Left cardiac atrium (tissue), 4 donors: ENCODE data around the gene PAXX. TPM values are rescaled to one million over a fixed set of nuclear protein-coding genes. Genes with fewer than 3 reads are reported as not detected.

Source experiments
- ATAC-seq, 2 donors: fragments of 200-7000 bp; cut with Tn5 transposase; one replicate each; pipeline ENCODE4 v1.9.1; 2020; ENCODE audit warnings: mild to moderate bottlenecking in 2 of 2, moderate library complexity in 2 of 2
- DNase-seq: peaks from one replicate; pipeline ENCODE4 v3.0.0-alpha.2; 2020
- intact Hi-C, 2 donors: fragments of 100-400 bp; cut with DNase I; formaldehyde crosslinking; loops; one replicate each; pipeline versions ENCODE4 v1.14.1 to v1.15.1; 2022 to 2023
- total RNA-seq, 2 donors: library from RNA; stranded (reverse); fragmentation: NEBNext Ultra II Directional; extraction: Animal tissue kit (Norgen Biotek cat#: 25700); gene quantifications; one replicate each; pipeline ENCODE4 v1.2.1, GENCODE V29; 2021
- donor health status: DM: no; HTN: yes; CAD: no.
- donor health status: DM: no; HTN: yes; CAD: no; lungs with severe emphysema.
- donor health status: DM: yes; HTN: yes; CAD: no.
- donor health status: Dilated cardiomyopathy.

PAXX gene
- total RNA-seq, 2 donors from 2014 or later = 25.4 to 30.2 TPM

DNA sequence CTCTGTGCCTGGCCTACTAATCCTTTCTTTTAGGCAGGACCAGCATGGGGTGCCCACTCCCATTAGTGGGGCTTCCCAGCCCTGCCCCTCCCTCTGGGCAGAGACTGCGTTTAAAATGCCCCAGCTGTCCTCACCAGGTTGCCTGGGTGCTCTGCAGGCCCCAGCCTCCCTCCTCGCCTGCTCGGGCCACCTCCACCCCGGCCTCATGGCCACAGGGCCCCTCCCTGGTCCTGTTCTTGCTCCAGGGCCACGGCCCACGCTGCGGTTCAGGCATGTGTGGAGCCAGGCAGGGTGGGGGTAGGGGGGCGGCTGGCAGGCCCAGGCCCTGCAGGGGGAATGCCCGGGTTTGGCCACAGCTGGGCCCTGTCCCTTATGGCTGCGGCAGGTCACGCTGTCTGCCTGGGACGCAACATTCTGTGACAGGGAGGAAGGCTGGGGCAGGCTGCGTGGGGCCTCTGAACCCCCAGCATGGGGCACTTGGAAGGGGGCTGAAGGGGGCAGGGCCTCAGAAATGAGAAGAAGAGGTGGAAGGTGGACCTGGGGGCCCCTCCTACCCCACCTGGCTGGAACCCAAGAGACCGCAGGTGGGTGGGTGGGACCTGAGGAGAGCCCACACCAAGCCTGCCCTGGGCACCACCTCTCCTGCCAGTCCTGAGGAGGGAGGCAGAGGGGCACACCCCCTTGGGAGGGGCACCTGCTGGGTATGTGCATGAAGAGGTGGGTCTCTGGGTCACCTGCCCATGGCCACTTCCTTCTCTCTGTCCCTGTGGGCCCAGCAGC, 40.5 kb upstream of the PAXX start, which contains the start of gene LCN12:
TSS of gene LCN12 (plus strand) at position 733 of the 780 bp plus-strand sequence. CDS start 55 bp downstream, outside the sequence.
- ATAC-seq (no peak), DNase-seq (peak; percentile 19)
- intact Hi-C loops = no loop called here

DNA sequence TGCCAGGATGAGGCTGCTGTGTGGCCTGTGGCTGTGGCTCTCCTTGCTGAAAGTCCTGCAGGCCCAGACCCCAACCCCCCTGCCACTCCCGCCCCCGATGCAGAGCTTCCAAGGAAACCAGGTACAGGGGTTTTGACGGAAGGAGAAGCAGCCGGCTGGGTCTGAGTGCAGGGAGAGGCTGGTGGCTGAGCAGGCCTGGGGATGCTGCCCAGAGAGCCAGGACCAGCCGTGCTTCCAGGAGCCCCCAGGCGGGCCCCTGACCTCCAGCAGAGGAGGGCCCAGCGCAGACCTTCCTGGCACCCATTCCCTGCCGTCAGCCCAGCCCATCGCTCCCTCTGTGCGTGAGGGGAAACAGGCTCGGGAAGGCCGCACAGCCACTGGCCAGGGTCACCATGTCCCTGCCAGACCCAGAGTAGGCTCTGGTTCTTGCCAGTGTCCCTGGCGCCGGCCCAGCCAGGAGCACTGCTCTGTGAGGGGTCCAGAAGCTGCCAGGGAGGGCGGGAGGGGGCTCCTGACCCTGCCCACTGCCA, 39.8 kb upstream of the PAXX start:
- no peak for DNase-seq
- intact Hi-C loops = no loop called here
- ATAC-seq = peak; percentile 0 to 7

DNA sequence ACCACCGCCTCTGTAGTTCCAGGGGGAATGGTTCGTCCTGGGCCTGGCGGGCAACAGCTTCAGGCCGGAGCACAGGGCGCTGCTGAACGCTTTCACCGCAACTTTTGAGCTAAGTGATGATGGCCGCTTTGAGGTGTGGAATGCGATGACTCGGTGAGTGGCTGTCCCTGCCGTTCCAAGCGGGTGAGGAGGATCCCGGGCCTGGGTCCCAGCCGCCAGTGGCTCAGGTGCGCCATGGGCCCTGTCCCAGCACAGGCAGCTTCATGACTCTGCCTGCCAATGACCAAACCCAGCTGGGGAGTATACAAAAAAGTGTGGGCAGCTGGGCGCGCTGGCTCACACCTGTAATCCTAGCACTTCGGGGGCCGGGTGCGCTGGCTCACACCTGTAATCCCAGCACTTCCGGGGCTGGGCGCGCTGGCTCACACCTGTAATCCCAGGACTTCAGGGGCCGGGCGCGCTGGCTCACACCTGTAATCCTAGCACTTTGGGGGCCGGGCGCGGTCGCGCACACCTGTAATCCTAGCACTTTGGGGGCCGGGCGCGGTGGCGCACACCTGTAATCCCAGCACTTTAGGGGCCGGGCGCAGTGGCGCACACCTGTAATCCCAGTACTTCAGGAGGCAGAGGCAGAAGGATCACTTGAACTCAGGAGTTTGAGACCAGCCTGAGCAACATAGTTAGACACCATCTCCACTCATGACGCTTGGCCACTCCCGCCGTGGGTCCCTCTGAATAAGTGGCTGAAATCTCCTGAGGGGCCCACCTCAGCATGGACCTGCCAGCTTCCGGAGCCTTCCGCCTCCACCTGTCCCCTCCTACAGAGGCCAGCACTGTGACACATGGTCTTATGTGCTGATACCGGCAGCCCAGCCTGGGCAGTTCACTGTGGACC, 39.1 kb upstream of the PAXX start:
- ATAC-seq = no peak
- intact Hi-C loops = no loop called here
- DNase-seq = no peak

DNA sequence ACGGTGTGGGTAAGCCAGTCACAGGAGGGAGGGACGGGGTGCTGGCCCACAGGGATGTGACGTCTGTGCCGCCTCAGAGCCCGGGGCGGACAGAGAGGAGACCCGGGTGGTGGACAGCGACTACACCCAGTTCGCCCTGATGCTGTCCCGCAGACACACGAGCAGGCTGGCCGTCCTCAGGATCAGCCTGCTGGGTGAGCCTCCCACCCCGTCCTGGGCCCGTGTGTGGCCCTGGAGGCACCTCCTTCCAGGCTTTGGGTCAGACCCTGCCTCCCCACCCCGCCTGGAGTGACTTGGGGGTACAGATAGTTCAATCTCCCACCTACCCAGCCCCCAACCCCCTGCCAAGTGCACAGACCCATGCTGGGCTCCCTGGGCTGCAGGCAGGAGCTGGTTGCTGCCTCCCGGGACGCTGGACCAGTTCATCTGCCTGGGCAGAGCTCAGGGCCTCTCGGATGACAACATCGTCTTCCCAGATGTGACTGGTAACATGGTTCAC, 38.4 kb upstream of the PAXX start:
- no peak for ATAC-seq

DNA sequence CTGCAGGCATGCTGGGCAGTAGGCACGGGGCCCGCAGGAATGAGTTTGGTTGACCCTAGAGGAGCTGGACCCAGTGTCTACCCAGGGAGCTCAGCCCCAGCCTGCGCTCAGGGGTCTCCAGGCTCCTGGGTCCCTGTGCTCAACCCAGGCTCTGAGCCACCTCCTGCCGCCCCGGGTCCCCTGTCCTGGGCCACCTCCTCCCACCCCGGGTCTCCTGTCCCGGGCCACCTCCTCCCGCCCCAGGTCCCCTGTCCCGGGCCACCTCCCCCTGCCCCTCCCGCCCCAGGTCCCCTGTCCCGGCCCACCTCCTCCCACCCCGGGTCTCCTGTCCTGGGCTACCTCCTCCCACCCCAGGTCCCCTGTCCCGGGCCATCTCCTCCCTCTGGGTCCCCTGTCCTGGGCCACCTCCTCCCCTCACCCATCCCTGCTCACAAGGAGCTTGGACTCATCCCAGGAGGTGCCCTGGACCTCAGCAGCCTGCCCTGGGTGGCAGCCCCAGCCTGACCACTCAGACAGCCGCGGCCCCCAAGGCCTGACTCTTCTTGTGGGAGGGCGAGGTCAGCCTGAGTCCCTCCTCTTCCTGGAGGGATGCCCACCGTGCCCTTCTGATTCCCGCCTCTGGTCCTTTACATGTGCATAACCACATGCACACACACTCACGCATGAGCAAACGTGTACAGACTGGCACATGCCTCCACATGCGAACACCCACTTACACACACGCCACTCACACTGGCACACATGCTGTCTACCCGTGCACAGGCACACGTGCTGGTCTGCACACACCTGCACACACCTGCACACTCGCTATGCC, 37.7 kb upstream of the PAXX start:
- intact Hi-C loops = no loop called here
- no peak for DNase-seq
- ATAC-seq = no peak

More for the DNA sequence above, 38.4 kb upstream of the PAXX start:
- DNase-seq = no peak
- intact Hi-C loops = no loop called here

DNA sequence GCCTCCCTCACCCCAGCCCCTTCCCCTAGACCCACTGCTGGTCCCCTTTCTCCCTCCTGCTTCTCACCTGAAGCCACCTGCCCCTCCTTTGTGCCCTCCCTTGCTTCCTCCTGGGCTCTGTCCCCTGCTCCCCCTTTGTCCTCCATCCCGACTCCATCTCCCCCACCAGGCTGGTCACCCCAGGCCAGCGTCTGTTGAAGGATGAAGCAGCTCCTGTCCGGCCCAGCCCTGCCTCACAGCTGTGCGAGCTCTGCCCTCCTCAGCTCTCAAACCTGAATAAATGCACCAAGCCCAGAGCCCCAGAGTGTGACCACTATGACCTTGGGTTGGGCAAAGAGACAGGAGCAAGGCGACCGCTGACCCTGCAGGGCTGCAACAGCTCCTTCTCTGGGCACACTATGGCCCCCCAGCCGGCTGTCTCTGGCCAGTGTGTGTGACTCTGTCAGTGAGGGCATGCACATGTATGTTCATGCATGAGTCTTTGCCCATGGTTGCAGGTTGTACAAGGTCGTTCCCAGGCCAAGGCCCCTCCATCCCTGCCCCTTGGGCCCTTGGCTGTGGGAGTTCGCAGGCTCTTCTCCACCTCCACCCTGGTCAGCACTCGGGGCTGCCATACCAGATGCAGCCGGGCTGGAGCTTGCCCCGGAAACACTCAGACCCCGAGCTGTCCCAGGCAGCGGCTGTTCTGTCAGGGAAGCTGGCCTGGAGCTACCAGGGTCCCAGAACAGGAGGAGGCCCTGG, 36.9 kb upstream of the PAXX start:
- no peak for DNase-seq
- ATAC-seq = no peak
- intact Hi-C loops = no loop called here

DNA sequence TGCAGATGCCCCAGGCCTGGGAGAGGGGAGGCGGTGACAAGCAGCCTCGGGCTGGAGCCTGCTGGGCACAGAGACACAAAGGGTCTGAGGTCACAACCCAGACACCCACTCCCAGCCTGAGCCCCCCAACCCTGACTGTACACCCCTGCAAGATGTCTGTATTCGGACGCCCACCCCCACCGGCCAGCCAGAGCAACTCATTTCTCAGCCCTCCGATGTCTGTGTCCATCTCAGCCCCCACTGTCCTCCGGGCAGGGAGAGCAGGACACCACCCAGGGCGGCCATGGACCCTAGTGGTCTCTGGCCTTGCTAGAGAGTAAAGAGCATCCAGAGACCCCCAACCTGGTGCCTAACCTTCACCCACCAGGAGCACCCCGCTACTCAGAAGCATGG, 36.3 kb upstream of the PAXX start:
- no peak for ATAC-seq
- DNase-seq = no peak
- intact Hi-C loops = no loop called here

DNA sequence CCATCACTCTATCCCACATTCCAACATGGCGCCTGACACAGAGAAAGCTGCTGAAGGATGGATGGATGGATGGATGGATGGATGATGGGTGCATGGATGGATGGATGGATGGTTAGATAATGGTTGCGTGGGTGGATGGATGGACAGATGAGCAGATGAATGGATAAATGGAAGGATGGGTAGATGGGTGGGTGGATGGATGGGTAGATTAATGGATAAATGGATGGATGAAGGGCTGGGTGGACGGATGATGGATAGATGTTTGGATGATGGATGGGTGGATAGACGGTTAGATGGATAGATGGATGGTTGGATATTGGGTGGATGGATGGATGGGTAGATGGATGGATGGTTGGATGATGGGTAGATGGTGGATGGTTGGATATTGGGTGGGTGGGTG, 35.6 kb upstream of the PAXX start:
- DNase-seq (no peak), ATAC-seq (no peak)
- intact Hi-C loops = no loop called here

DNA sequence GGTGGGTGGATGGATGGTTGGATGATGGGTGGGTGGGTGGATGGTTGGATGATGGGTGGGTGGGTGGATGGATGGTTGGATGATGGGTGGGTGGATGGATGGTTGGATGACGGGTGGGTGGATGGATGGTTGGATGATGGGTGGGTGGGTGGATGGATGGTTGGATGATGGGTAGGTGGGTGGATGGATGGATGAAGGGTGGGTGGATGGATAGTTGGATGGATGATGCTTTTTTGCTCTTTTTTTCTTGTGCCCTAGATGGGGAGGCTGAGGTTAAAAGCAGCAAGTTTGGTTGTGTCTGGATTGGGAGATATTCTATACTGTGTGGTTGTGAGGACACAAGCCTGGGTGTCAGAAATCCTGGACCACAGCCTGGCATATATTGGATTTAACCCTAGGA, 34.8 kb upstream of the PAXX start:
- ATAC-seq = no peak
- no peak for DNase-seq
- intact Hi-C loops = no loop called here

DNA sequence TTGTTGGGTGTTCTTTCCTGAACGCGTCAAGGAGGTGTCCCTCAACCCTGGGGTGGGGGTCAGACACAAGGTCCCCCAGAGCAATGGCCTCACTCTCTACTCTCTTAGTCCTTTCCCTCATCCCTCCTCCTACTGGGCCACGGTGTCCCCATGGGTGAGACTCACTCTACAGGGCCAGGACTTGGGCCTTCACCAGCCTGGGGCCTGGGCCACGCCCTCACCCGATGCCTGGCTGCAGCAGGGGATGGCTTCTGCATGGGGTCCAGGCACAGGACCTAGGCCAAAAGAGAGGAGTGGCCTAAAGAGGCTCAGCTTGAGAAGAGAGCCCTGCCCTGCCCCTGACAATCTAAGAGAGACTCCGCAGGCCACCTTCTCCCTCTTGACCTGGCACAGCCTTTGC, 34.3 kb upstream of the PAXX start:
- no peak for DNase-seq
- intact Hi-C loops = no loop called here
- no peak for ATAC-seq

DNA sequence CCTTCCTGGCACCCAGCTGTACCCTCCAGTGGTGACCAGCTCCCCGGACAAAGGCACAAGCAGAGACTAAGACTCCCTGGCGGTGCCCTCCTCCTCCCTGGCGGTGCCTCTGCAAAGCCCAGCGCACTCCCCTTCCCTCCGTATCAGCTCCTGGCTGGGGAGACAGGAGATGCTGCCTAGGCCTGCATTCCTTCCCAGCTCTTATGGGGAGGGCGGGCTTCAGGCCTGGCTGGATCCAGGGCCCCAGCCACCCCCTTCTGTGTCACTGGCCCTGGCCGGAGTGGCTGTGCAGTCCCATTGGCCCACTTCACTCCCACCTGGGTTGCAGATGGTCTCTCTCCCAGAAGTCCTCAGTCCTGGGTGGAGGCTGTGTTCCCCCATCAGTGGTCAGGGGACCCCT, 33.7 kb upstream of the PAXX start:
- intact Hi-C loops = no loop called here
- ATAC-seq (no peak), DNase-seq (no peak)

DNA sequence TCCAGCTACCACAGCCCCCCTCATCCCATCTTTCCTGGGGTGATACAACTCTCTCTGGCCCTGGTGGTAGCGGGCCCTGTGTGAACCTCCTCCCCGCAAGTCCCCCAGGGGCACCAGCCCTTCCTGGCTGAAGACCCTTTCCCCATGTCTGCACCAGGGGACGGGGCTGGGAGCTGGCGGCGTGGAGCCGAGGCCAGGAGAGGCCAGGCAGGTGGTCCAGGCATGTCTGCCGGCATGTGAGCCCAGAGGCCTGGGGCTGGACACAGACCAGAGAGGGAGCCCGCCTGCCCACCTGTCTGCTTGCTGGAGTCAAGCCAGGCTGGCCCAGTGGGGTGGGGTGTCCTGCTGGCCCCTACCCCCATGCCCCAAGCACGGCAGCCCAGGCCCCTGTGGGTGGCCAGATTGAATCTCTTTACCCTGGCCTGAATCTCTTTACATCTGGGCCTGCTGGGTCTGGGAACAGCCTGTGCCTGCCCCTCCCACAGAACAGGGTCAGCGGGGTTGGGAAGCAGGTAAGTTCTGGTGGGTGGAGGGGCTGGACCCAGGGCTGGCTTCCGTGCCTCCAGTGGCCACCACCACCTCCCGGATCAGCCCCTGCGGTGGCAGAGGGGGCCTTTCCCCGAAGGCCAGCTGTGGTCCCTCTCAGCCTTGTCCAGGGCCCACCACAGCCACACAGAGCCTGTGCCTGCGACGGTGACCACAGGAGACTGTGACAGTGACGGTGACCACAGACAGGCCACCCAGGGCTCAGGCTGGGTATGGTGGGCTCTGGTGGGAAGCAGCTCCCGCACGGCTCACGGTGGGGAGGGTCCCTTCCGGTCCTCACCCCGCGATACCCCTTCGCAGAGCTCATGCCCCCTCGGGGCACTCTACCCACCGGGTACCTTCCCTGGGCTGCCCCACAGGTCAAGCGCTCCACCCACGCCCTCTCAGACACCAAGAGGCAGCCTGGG, 33.0 kb upstream of the PAXX start:
- no peak for DNase-seq
- intact Hi-C loops = no loop called here
- ATAC-seq = no peak

DNA sequence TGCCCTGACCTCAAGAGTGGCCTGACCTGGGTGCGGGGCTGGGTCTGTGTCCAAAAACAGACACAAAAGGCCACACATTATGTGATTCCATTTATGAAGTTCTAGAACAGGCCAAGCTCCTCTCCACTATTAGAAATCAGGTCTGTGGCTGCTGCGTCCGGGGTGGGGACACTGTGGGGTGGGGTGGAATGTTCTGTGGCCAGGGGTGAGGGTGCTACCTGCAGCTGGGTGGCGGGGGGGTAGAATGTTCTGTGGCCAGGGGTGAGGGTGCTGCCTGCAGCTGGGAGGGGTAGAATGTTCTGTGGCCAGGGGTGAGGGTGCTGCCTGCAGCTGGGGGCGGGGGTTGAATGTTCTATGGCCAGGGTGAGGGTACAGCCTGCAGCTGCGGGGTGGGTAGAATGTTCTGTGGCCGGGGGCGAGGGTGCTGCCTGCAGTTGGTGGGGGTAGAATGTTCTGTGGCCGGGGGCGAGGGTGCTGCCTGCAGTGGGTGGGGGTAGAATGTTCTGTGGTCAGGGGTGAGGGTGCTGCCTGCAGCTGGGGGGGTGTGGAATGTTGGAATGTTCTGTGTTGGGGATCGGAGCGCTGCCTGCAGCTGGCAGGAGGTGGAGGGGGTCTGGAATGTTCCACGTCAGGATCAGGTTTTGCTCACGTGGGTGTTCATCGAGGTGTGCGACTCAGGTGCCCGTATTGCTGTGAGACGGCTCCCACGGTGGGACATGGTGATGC, 31.8 kb upstream of the PAXX start:
- ATAC-seq (no peak), DNase-seq (no peak)
- intact Hi-C loops = no loop called here

DNA sequence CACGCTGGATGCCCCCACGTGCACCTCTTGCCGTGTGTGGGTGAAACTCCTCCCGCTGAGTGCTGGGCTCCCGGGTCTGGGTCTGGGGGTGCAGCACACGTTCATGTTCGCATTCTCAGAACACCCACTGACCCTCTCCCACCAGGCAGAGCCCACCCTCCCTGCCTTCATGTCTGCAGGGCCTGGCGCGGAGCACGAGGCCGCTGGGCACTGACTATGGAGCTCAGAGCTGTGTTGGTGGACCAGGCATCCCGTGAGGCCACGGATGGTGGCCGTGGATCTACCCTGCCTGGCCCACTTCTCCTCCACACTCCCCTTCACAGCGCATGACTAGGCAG, 31.3 kb upstream of the PAXX start:
- ATAC-seq (peak in 1 of 2 donors; percentile 2), DNase-seq (no peak)
- intact Hi-C loops = no loop called here

DNA sequence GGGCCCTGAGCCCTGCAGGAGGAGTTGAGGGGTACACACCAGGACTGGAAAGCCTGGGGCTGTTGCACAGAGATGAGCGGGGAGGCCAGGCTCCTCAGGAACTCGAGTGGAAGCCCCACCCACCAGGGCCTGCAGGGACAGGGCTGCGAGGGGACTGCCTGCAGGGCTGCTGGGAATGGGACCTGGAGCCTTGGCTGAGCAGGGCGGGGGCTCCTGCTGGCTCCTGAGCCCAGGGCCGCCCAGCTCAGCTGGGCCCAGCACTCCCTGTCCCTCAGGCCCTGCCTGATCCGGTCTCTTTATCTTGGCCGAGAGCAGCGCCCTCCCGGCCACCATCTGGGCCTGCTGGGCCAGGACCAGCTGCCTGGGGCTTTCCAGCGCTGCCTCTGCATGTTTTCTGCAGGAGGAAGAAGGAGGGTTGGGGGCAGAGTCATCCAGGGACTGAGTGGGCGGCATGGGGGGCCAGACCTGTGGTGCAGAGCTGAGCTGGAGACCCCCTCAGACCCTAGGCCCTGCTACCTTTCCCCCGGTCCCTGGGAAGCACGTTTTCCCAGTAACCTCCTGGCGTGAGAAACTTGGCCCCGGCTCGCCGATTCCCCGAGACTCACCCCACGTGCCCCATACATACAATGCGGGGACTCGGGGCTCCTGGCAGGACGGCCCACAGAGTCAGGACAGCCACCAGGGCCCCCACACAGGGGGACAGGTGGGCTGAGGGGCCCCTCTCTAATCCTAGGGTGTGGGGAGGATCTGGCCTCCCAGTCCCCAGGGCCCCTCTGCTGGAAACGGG, 30.8 kb upstream of the PAXX start:
- intact Hi-C loops = no loop called here
- peak; percentile 79 to 93 for ATAC-seq
- DNase-seq = peak; percentile 68

DNA sequence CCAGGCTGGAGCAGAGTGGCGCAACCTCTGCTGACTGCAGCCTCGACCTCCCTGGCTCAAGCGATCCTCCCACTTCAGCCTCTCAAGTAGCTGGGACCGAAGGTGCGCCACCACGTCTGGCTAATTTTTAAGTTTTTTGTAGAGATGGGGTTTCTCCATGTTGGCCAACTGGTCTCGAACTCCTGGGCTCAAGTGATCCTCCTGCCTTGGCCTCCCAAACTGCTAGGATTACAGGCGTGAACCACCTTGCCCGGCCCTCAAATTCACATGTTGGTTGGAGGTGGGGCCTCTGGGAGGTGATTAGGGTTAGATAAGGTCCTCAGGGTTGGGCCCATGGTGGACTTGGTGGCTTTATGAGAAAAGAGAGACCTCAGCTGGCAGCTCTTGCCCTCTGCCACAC, 30.1 kb upstream of the PAXX start:
- intact Hi-C loops = no loop called here
- DNase-seq = no peak
- ATAC-seq = no peak
